ENCODE results near the gene U2SURP.

- TF ChIP-seq CTCF (IDR thresholded peaks at IDR 0.05; ENCODE audit: extremely low read depth in 1 of 2, insufficient read depth in 1 of 2, low read depth in 1 of 2, low read length in 2 of 2) (no peak), MYC (IDR thresholded peaks at IDR 0.05; ENCODE audit: low read depth, low read length) (no peak), MAX (IDR thresholded peaks at IDR 0.05; ENCODE audit: insufficient read depth, insufficient read length) (no peak), POLR2A (IDR thresholded peaks at IDR 0.05; ENCODE audit: low read depth, low read length) (no peak), EZH2 (IDR thresholded peaks at IDR 0.05; ENCODE audit: borderline replicate concordance, low read depth, low read length, severe bottlenecking) (no peak), POLR2AphosphoS5 (IDR thresholded peaks at IDR 0.05; ENCODE audit: insufficient read depth, low read depth, low read length) (no peak), JUN (IDR thresholded peaks at IDR 0.05; ENCODE audit: borderline replicate concordance, insufficient read depth, insufficient read length, low read depth) (no peak), FOS (IDR thresholded peaks at IDR 0.05; ENCODE audit: borderline replicate concordance, insufficient read depth, low read length) (no peak), GATA2 (IDR thresholded peaks at IDR 0.05; ENCODE audit: insufficient read depth, insufficient read length, low read depth, low read length) (no peak)
Measured at GRCh38 chr3:143002727-143003126, 1.4 kb downstream of the U2SURP start.
